WTC11 (cell line): ENCODE data around the gene KLHL29.

Source experiments
- NR1H2 ChIP-seq: sonication (generic); formaldehyde crosslinking; IDR thresholded peaks from 2 replicates; pipeline ENCODE4 v1.9.0; 2021; ENCODE audit warnings: mild to moderate bottlenecking, moderate library complexity, missing genetic modification reagents
- USF1 ChIP-seq: sonication (generic); formaldehyde crosslinking; IDR thresholded peaks from 2 replicates; pipeline ENCODE4 v1.8.0; 2022; ENCODE audit warnings: mild to moderate bottlenecking, missing genetic modification reagents
- ZNF317 ChIP-seq: sonication (generic); formaldehyde crosslinking; IDR thresholded peaks from 2 replicates; pipeline ENCODE4 v1.8.1; 2023; ENCODE audit warnings: low read depth, mild to moderate bottlenecking, moderate library complexity, missing genetic modification reagents, borderline replicate concordance
- TF ChIP-seq, protein P1 (sequence below): fragments of 200-600 bp; IDR thresholded peaks from 2 replicates; pipeline ENCODE4 v1.8.0; 2022; ENCODE audit warnings: antibody characterized with exemption

DNA sequence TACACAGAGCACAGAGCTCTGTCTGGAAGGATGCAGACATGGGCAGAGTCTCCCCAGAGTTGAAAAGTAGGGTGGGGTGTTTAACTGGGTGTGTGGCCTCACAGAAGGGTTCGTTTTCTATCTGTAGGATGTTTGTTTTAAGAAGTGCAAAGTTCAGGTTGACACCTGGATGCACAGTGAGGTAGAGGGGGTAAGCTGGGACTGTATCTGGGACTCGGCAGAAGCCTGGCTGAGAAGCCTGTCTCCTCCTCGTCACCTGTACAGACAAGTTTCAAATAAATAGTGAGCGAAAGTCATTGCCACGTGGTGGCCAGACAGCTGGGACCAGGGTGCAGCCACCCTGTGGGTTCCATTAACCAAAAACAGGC, 145.9 kb downstream of the KLHL29 start:
- TF ChIP-seq, protein P1, sequence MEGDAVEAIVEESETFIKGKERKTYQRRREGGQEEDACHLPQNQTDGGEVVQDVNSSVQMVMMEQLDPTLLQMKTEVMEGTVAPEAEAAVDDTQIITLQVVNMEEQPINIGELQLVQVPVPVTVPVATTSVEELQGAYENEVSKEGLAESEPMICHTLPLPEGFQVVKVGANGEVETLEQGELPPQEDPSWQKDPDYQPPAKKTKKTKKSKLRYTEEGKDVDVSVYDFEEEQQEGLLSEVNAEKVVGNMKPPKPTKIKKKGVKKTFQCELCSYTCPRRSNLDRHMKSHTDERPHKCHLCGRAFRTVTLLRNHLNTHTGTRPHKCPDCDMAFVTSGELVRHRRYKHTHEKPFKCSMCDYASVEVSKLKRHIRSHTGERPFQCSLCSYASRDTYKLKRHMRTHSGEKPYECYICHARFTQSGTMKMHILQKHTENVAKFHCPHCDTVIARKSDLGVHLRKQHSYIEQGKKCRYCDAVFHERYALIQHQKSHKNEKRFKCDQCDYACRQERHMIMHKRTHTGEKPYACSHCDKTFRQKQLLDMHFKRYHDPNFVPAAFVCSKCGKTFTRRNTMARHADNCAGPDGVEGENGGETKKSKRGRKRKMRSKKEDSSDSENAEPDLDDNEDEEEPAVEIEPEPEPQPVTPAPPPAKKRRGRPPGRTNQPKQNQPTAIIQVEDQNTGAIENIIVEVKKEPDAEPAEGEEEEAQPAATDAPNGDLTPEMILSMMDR: no peak
- no peak for TF ChIP-seq NR1H2 (CRISPR knock-in tag)
- TF ChIP-seq ZNF317 (CRISPR knock-in tag): no peak
- no peak for TF ChIP-seq USF1 (CRISPR knock-in tag)
